Upper lobe of left lung (tissue), 6 donors: ENCODE data around the gene MESP2. TPM values are rescaled to one million over a fixed set of nuclear protein-coding genes. Genes with fewer than 3 reads are reported as not detected.
"Not testable (repeated sequence)": the region's sequence is repeated elsewhere in the genome, so short reads cannot be mapped to it uniquely, and the experiment has no call there.

ENCODE experiments used
- ATAC-seq, 2 donors: fragments of 200-7000 bp; cut with Tn5 transposase; one replicate each; pipeline ENCODE4 v1.9.1; 2022; ENCODE audit warnings: mild to moderate bottlenecking in 2 of 2, moderate library complexity in 2 of 2; ENCODE audit not compliant: low FRiP score in 2 of 2
- DNase-seq, 2 donors: peaks; one replicate each; pipeline ENCODE4 v3.0.0-alpha.2; 2019 to 2020
- H3K27ac ChIP-seq, 4 donors: fragments of 200-600 bp; sonication (generic); one replicate each; pipeline ENCODE4 v1.5.1; 2016 to 2019
- H3K27me3 ChIP-seq, 4 donors: fragments of 200-600 bp; sonication (generic); one replicate each; pipeline ENCODE4 v1.5.1; 2017 to 2019
- H3K36me3 ChIP-seq, 4 donors: fragments of 200-600 bp; sonication (generic); one replicate each; pipeline ENCODE4 v1.5.1; 2016 to 2019
- H3K4me1 ChIP-seq, 4 donors: fragments of 200-600 bp; sonication (generic); one replicate each; pipeline ENCODE4 v1.5.1; 2018 to 2019
- H3K4me3 ChIP-seq, 4 donors: fragments of 200-600 bp; sonication (generic); one replicate each; pipeline ENCODE4 v1.5.1; 2017 to 2019; ENCODE audit warnings: mild to moderate bottlenecking in 2 of 4, moderate library complexity in 1 of 4
- H3K9me3 ChIP-seq, 4 donors: fragments of 200-600 bp; sonication (generic); one replicate each; pipeline ENCODE4 v1.5.1; 2018 to 2019
- EP300 ChIP-seq, 4 donors: sonication (generic); formaldehyde crosslinking; IDR thresholded peaks; one replicate each; pipeline ENCODE4 v1.5.1; 2017; ENCODE audit warnings: antibody characterized with exemption in 4 of 4, control low read depth in 2 of 4
- POLR2A ChIP-seq, 4 donors: fragments of 450-650 bp; IDR thresholded peaks; one replicate each; pipeline ENCODE4 v1.5.1; 2016 to 2017; ENCODE audit warnings: antibody characterized with exemption in 4 of 4, mild to moderate bottlenecking in 2 of 4
- POLR2AphosphoS5 ChIP-seq, 2 donors: sonication (generic); formaldehyde crosslinking; IDR thresholded peaks; one replicate each; pipeline ENCODE4 v1.5.1; 2017; ENCODE audit warnings: antibody characterized with exemption in 2 of 2
- WGBS, 2 donors: methylation state at CpG; one replicate each; pipeline ENCODE4 v1.1.5; 2017 to 2018; 5-methylcytosine and 5-hydroxymethylcytosine counted together
- total RNA-seq, 6 donors: library from RNA; depleted of rRNA in 4 of 6; stranded (reverse); fragments of >200 nt in 4 of 6; gene quantifications; one replicate each; pipeline versions ENCODE4 v1.1.0 to v1.2.1, GENCODE V29; 2016 to 2021
- TF ChIP-seq, protein P1 (sequence below), 6 experiments: fragments of 450-650 bp in 4 of 6; fragments of 200-600 bp in 2 of 6; sonication (generic) in 2 of 6; IDR thresholded peaks; one replicate each; pipeline ENCODE4 v1.5.1; 2016 to 2019; ENCODE audit warnings: antibody characterized with exemption in 6 of 6
- donor health status: DM: no; HTN: no; CAD: no; lungs with moderate emphysema.
- donor health status: DM: no; HTN: yes; CAD: no; lungs with severe emphysema.

Gene MESP2
- total RNA-seq, 6 donors from 2014 or later: 0.26 TPM; not detected in 5

DNA sequence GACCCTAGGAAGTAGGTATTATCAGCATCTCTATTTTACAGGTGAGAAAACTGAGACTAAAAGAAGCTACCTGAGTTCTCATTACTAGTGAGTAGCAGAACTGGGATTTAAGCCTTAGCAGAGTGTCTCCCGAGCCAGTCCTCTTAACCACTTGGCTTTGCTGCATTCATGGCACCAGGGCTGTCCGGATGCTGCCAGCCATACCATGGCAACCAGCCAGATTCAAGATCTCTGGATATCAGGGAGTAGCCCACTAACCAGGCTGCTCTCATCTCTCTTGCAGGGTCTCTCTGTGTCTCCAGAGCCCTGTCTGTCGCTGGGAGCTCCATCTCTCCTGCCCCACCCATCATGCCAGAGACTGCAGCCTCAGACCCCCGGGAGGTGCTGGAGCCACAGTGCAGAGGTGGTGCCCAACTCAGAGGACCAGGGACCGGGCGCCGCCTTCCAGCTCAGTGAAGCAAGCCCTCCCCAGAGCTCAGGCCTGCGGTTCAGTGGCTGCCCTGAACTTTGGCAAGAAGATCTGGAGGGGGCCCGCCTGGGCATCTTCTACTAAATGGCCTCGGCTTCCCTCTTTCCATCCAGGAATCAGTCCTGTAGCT is 1.7 kb downstream of the MESP2 start:
- TF ChIP-seq POLR2AphosphoS5 (IDR thresholded peaks at IDR 0.05) (no peak), EP300 (IDR thresholded peaks at IDR 0.05) (no peak), POLR2A (IDR thresholded peaks at IDR 0.05) (no peak)
- TF ChIP-seq, protein P1, sequence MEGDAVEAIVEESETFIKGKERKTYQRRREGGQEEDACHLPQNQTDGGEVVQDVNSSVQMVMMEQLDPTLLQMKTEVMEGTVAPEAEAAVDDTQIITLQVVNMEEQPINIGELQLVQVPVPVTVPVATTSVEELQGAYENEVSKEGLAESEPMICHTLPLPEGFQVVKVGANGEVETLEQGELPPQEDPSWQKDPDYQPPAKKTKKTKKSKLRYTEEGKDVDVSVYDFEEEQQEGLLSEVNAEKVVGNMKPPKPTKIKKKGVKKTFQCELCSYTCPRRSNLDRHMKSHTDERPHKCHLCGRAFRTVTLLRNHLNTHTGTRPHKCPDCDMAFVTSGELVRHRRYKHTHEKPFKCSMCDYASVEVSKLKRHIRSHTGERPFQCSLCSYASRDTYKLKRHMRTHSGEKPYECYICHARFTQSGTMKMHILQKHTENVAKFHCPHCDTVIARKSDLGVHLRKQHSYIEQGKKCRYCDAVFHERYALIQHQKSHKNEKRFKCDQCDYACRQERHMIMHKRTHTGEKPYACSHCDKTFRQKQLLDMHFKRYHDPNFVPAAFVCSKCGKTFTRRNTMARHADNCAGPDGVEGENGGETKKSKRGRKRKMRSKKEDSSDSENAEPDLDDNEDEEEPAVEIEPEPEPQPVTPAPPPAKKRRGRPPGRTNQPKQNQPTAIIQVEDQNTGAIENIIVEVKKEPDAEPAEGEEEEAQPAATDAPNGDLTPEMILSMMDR (IDR thresholded peaks at IDR 0.05): no peak
- Histone ChIP-seq H3K27me3 (no peaks in the 10 kb centered on the region), H3K27ac (no peak overlapping the region), H3K4me3 (no peak overlapping the region), H3K4me1 (peaks cover 11 to 15% (median 13%) of the 10 kb centered on the region in 4 donors), H3K36me3 (no peaks in the 10 kb centered on the region), H3K9me3 (no peaks in the 10 kb centered on the region)
- DNase-seq (peak in 1 of 2 donors; percentile 54), ATAC-seq (no peak)
- 87 to 95% methylated on average over 9 to 10 of the region's 10 CpGs for WGBS, 2 donors

DNA sequence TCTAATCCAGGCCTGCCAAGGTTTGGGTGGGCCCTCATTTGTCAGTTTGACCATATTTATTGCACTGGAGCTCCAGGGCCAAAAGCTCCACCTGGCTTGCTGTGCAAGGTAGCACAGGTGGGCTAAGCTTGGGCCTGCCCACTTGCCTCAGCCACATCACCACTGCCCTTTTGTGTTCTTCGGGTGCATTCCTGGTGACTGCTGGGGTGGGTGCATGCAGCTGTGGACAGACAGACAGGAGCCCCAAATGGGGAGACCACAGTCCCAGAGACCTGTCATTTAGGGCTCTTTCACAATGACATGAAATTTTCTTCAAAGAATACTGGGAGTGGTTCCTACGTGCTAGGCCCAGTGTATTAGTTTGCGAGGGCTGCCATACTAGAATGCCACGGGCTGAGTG is 2.7 kb downstream of the MESP2 start:
- H3K4me3 ChIP-seq: no peak overlapping the region
- 83% methylated on average over 4 of the region's 4 CpGs for WGBS, 2 donors
- no peaks in the 10 kb centered on the region for H3K36me3 ChIP-seq
- no peaks in the 10 kb centered on the region for H3K27me3 ChIP-seq
- no peak for DNase-seq
- TF ChIP-seq POLR2A (IDR thresholded peaks at IDR 0.05): no peak
- no peak for ATAC-seq
- peaks cover 11 to 15% (median 13%) of the 10 kb centered on the region in 4 donors for H3K4me1 ChIP-seq
- H3K9me3 ChIP-seq: no peaks in the 10 kb centered on the region
- no peak overlapping the region for H3K27ac ChIP-seq

DNA sequence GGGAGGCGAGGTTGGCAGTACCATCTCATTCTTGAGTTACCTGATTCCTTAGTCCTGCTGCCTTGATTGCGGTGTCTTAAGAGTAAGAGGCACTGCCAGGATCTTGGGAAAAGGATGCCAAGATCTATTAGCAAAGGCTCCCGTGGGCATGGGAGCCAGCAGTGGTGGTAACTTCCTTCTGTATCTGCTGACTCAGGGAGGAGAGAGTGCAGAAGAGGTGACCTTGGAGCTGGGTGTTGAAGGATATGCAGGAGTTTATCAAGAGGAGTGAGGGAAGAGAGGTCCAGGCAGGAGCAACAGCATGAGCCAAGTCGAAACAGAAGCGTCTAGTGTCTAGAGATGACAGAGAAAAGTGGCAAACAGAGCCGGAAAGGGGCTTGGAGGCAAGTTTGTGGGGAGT is 4.5 kb downstream of the MESP2 start:
- no peak overlapping the region for H3K27ac ChIP-seq
- 71 to 75% methylated on average over 6 of the region's 6 CpGs for WGBS, 2 donors
- H3K36me3 ChIP-seq: no peaks in the 10 kb centered on the region
- ATAC-seq (no peak), DNase-seq (no peak)
- H3K4me3 ChIP-seq: no peak overlapping the region
- H3K27me3 ChIP-seq: no peaks in the 10 kb centered on the region
- H3K9me3 ChIP-seq: no peaks in the 10 kb centered on the region
- TF ChIP-seq, protein P1 (IDR thresholded peaks at IDR 0.05): no peak
- TF ChIP-seq POLR2A (IDR thresholded peaks at IDR 0.05) (no peak), POLR2AphosphoS5 (IDR thresholded peaks at IDR 0.05) (no peak), EP300 (IDR thresholded peaks at IDR 0.05) (no peak)
- H3K4me1 ChIP-seq: peaks cover 11 to 17% (median 16%) of the 10 kb centered on the region in 4 donors

DNA sequence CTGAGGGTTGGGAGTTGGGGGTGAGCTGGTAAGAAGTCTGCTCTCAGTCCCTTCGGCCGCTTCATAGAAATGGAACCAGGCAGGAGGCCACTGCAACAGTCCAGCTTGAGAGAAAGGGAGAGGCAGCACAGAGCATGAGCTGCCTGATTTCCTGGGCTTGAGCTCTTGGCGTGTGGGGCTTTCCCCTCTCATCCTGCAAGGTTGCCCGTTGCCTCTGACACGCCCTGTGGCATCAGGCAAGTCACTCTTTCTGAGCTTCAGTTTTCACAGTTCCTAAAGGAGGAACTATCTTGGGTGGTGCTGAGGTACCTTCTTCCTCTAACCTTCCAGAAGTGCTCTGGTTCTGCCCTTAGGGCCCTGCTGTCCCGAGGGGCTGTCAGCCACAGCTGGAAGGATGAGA is 4.9 kb downstream of the MESP2 start:
- H3K4me3 ChIP-seq: no peak overlapping the region
- 60 to 74% methylated on average over 6 of the region's 6 CpGs for WGBS, 2 donors
- no peaks in the 10 kb centered on the region for H3K27me3 ChIP-seq
- H3K9me3 ChIP-seq: no peaks in the 10 kb centered on the region
- peaks cover 8 to 14% (median 11%) of the 10 kb centered on the region in 4 donors for H3K4me1 ChIP-seq
- TF ChIP-seq POLR2A (IDR thresholded peaks at IDR 0.05) (no peak), EP300 (IDR thresholded peaks at IDR 0.05) (no peak), POLR2AphosphoS5 (IDR thresholded peaks at IDR 0.05) (no peak)
- TF ChIP-seq, protein P1 (IDR thresholded peaks at IDR 0.05): no peak
- H3K36me3 ChIP-seq: no peaks in the 10 kb centered on the region
- no peak for DNase-seq
- ATAC-seq: no peak
- no peak overlapping the region for H3K27ac ChIP-seq

DNA sequence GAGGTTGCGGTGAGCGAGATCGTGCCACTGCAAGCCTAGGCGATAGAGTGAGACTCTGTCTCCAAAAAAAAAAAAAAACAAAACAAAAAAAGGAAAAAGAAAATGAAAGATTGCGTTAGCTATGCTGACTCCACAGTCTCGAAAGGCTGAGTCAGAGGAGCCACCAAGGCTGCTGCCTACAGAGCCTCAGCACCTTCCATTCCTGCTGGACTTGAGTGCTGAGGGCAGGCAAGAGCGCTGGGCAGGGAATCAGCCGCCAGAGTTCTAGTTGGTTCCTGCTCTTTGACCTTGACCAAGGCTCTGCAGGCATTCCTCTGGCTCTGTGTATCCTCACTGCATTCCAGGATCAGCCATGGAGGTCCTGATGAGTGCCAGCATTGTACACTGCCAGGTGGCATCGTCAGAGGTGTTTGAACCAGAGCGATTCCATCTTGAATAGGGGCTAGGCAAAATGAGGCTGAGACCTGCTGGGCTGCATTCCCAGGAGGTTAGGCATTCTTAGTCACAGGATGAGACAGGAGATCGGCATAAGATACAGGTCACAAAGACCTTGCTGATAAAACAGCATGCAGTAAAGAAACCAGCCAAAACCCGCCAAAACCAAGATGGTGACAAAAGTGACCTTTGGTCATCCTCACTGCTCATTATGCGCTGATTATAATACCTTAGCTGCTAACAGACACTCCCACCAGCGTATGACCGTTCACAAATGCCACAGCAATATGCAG is 5.9 kb downstream of the MESP2 start:
- no peaks in the 10 kb centered on the region for H3K36me3 ChIP-seq
- 75 to 79% methylated on average over 15 of the region's 15 CpGs for WGBS, 2 donors
- peaks cover 0 to 4% (median 3%) of the 10 kb centered on the region in 4 donors for H3K4me1 ChIP-seq
- TF ChIP-seq EP300 (IDR thresholded peaks at IDR 0.05) (no peak), POLR2A (IDR thresholded peaks at IDR 0.05) (no peak), POLR2AphosphoS5 (IDR thresholded peaks at IDR 0.05) (no peak)
- TF ChIP-seq, protein P1 (IDR thresholded peaks at IDR 0.05): no peak
- no peak overlapping the region for H3K4me3 ChIP-seq
- ATAC-seq (peak in 1 of 2 donors; percentile 56), DNase-seq (no peak)
- no peaks in the 10 kb centered on the region for H3K9me3 ChIP-seq
- no peaks in the 10 kb centered on the region for H3K27me3 ChIP-seq
- H3K27ac ChIP-seq: no peak overlapping the region

DNA sequence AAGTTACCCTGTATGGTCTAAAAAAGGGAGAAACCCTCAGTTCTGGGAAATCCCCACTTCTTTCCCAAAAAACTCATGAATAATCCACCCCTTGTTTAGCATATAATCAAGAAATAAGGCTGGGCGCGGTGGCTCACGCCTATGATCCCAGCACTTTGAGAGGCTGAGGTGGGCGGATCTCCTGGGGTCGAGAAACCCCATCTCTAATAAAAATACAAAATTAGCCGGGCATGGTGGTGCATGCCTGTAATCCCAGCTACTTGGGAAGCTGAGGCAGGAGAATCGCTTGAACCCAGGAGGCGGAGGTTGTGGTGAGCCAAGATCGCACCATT is 6.5 kb downstream of the MESP2 start:
- not testable (repeated sequence) for H3K27me3 ChIP-seq, ATAC-seq, DNase-seq, H3K4me3 ChIP-seq, H3K4me1 ChIP-seq, H3K27ac ChIP-seq, H3K9me3 ChIP-seq, H3K36me3 ChIP-seq
- 89 to 93% methylated on average over 9 of the region's 9 CpGs for WGBS, 2 donors
